RCC 7860 (cell line): Measurements from ENCODE around the gene NR6A1.

Source experiments
- DNase-seq: peaks from one replicate; pipeline ENCODE4 v3.0.0-alpha.2; 2015; ENCODE audit warnings: low spot score
- FAIRE-seq: peaks from 2 replicates; lab custom pipeline; 2012; peaks lifted over from hg19 to GRCh38; lab: Jason Lieb, UNC

Gene NR6A1

GRCh38 chr9:124696101-124696500, 75.0 kb downstream of the NR6A1 start:
- FAIRE-seq (no peak), DNase-seq (peak; percentile 77)

GRCh38 chr9:124695280-124695890, 75.7 kb downstream of the NR6A1 start:
- FAIRE-seq: no peak

GRCh38 chr9:124694414-124695279, 76.5 kb downstream of the NR6A1 start:
- DNase-seq (peak; percentile 28), FAIRE-seq (no peak)

More at GRCh38 chr9:124695280-124695890, 75.7 kb downstream of the NR6A1 start:
- peak; percentile 77 for DNase-seq

GRCh38 chr9:124693403-124693802, 77.7 kb downstream of the NR6A1 start:
- FAIRE-seq (no peak), DNase-seq (no peak)

GRCh38 chr9:124688238-124688904, 82.7 kb downstream of the NR6A1 start:
- FAIRE-seq (no peak), DNase-seq (no peak)

- DNase-seq (no peak), FAIRE-seq (no peak)
Measured at GRCh38 chr9:124686918-124687317, 84.2 kb downstream of the NR6A1 start.

- DNase-seq (no peak), FAIRE-seq (no peak)
Measured at GRCh38 chr9:124685217-124685616, 85.9 kb downstream of the NR6A1 start.

- FAIRE-seq (no peak), DNase-seq (no peak)
Measured at GRCh38 chr9:124684169-124684568, 86.9 kb downstream of the NR6A1 start.

- FAIRE-seq: no peak
- DNase-seq: no peak
Measured at GRCh38 chr9:124683043-124683442, 88.1 kb downstream of the NR6A1 start.

GRCh38 chr9:124680714-124681390, 90.3 kb downstream of the NR6A1 start:
- FAIRE-seq (no peak), DNase-seq (no peak)

- FAIRE-seq: no peak
- no peak for DNase-seq
Measured at GRCh38 chr9:124680049-124680448, 91.1 kb downstream of the NR6A1 start.

GRCh38 chr9:124676159-124676551, 95.0 kb downstream of the NR6A1 start:
- FAIRE-seq: no peak
- DNase-seq: no peak

- DNase-seq (no peak), FAIRE-seq (no peak)
Measured at GRCh38 chr9:124675261-124676158, 95.6 kb downstream of the NR6A1 start.

- no peak for DNase-seq
- FAIRE-seq: no peak
Measured at GRCh38 chr9:124674651-124675050, 96.5 kb downstream of the NR6A1 start.

- FAIRE-seq (peak; percentile 83), DNase-seq (peak; percentile 47)
Measured at GRCh38 chr9:124673063-124673462, 98.0 kb downstream of the NR6A1 start.

GRCh38 chr9:124671861-124672260, 99.2 kb downstream of the NR6A1 start:
- no peak for DNase-seq
- no peak for FAIRE-seq

GRCh38 chr9:124666642-124667041, 104.5 kb downstream of the NR6A1 start:
- DNase-seq (no peak), FAIRE-seq (no peak)

GRCh38 chr9:124665391-124666058, 105.6 kb downstream of the NR6A1 start:
- DNase-seq: peak; percentile 95
- FAIRE-seq: peak; percentile 95

GRCh38 chr9:124664143-124664542, 107.0 kb downstream of the NR6A1 start:
- no peak for FAIRE-seq
- no peak for DNase-seq
